WTC11 (cell line): ENCODE measurements around the gene ATP2B2.

ENCODE experiments used
- ATF3 ChIP-seq: sonication (generic); formaldehyde crosslinking; conservative IDR thresholded peaks from 2 replicates; pipeline ENCODE4 v1.8.1; 2022; ENCODE audit warnings: mild to moderate bottlenecking, missing genetic modification reagents
- CBFB ChIP-seq: sonication (generic); formaldehyde crosslinking; IDR thresholded peaks from 2 replicates; pipeline ENCODE4 v1.8.1; 2022; ENCODE audit warnings: mild to moderate bottlenecking, low read depth, missing genetic modification reagents
- CREB1 ChIP-seq: sonication (generic); formaldehyde crosslinking; IDR thresholded peaks from 2 replicates; pipeline ENCODE4 v1.8.0; 2023; ENCODE audit warnings: mild to moderate bottlenecking, missing genetic modification reagents
- CTCF ChIP-seq: fragments of 200-600 bp; IDR thresholded peaks from 2 replicates; pipeline ENCODE4 v1.8.0; 2022; ENCODE audit warnings: antibody characterized with exemption
- E2F4 ChIP-seq: sonication (generic); formaldehyde crosslinking; IDR thresholded peaks from 2 replicates; pipeline ENCODE4 v1.8.1; 2022; ENCODE audit warnings: low read depth, mild to moderate bottlenecking, moderate library complexity, missing genetic modification reagents, borderline replicate concordance
- ETV6 ChIP-seq: sonication (generic); formaldehyde crosslinking; IDR thresholded peaks from 2 replicates; pipeline ENCODE4 v1.8.1; 2022; ENCODE audit warnings: mild to moderate bottlenecking, missing genetic modification reagents
- FOXK1 ChIP-seq: sonication (generic); formaldehyde crosslinking; IDR thresholded peaks from 2 replicates; pipeline ENCODE4 v1.8.0; 2022; ENCODE audit warnings: mild to moderate bottlenecking, moderate library complexity, missing genetic modification reagents
- JUN ChIP-seq: sonication (generic); formaldehyde crosslinking; IDR thresholded peaks from 2 replicates; pipeline ENCODE4 v1.8.0; 2023; ENCODE audit warnings: mild to moderate bottlenecking, missing genetic modification reagents
- TP53 ChIP-seq: sonication (generic); formaldehyde crosslinking; IDR thresholded peaks from 2 replicates; pipeline ENCODE4 v1.8.1; 2023; ENCODE audit warnings: mild to moderate bottlenecking, missing genetic modification reagents

- TF ChIP-seq CTCF: no peak
- TF ChIP-seq ATF3 (CRISPR knock-in tag): no peak
- TF ChIP-seq FOXK1: no peak
- no peak for TF ChIP-seq ETV6 (CRISPR knock-in tag)
- no peak for TF ChIP-seq CBFB (CRISPR knock-in tag)
- no peak for TF ChIP-seq CREB1 (CRISPR knock-in tag)
- TF ChIP-seq E2F4 (CRISPR knock-in tag): no peak
- no peak for TF ChIP-seq JUN (CRISPR knock-in tag)
- no peak for TF ChIP-seq TP53
These were observed 175.8 kb downstream of the ATP2B2 start for GRCh38 chr3:10329495-10330015.
